Mononuclear cell (primary cell): ENCODE measurements around the gene SREK1. TPM values are rescaled to one million over a fixed set of nuclear protein-coding genes. Genes with fewer than 3 reads are reported as not detected.

Source experiments
- H3K27me3 ChIP-seq: 2 replicates; pipeline ENCODE4 v1.6.0; 2011; ENCODE audit warnings: low read length, control low read depth; ENCODE audit not compliant: insufficient read depth
- H3K4me1 ChIP-seq: 2 replicates; pipeline ENCODE4 v1.5.1; 2011; ENCODE audit warnings: mild to moderate bottlenecking, low read length, control low read depth; ENCODE audit not compliant: insufficient read depth
- H3K4me3 ChIP-seq: 2 replicates; pipeline ENCODE4 v1.5.1; 2011; ENCODE audit warnings: mild to moderate bottlenecking, low read length, moderate library complexity
- H3K9me3 ChIP-seq: 2 replicates; pipeline ENCODE4 v1.5.1; 2011; ENCODE audit warnings: low read depth, mild to moderate bottlenecking, control low read depth, low read length
- total RNA-seq: library from RNA; depleted of rRNA; stranded (reverse); fragments of >200 nt; gene quantifications from one replicate; pipeline ENCODE4 v1.2.3, GENCODE V29; 2012

SREK1 gene
- total RNA-seq, 1 donor = 325 TPM

DNA sequence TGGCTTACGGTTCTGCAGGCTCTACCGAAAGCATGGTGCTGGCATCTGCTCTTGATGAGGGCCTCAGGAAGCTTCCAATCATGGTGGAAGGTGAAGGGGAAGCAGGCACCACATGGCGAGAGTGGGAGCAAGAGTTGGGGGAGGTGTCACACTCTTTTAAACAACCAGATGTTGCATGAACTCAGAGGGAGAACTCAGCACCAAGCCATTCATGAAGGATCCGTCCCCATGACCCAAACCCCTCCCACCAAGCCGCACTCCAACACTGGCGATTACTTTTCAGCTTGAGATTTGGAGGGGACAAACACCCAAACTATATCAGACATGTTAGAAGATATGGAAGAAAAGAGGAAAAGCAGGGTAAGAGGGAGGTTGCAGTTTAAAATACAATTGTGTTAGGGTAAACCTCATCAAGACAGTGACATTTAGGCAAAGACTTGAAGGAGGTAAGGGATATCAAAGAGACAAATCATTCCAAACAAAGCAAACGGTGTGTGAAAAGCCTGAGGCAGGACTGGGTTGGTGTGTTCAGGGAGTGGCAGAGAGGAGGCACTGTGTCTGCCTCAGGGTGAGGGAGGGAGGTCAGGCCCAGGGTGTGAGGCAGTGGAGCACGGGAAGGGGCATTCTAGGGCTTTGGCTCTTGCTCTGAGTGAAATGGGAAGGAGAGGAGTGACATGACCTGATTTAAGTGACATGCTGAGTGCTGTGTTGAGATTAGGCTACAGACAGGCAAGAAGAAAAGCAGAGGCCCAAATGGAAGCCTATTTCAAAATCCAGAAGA is 80.9 kb downstream of the SREK1 start:
- no peak overlapping the region for H3K4me3 ChIP-seq
- H3K4me1 ChIP-seq = no peaks in the 10 kb centered on the region
- H3K27me3 ChIP-seq = no peaks in the 10 kb centered on the region
- H3K9me3 ChIP-seq = no peaks in the 10 kb centered on the region

DNA sequence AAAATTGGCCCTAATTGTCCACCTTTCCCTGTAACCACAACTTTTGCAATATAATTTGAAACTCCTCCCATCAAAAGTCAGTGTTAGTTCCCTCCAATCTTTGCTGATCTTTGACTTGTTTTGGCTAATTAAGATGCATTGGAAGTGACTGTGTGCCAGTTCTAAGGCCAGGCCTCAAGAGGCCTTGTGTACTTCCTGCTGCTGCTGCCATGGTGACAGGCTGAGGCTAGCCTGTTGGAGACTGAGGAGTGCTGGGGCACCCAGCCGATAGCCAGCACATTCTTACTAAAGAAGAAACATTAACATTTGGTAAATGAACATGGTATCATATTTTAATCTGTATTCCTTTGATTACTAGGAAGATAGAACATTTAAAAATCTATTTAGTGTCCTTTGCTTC is 86.5 kb downstream of the SREK1 start:
- Histone ChIP-seq H3K4me1 (no peaks in the 10 kb centered on the region), H3K27me3 (no peaks in the 10 kb centered on the region), H3K9me3 (no peaks in the 10 kb centered on the region), H3K4me3 (no peak overlapping the region)

GRCh38 chr5:66231508-66231907 is 87.4 kb downstream of the SREK1 start:
- no peak overlapping the region for H3K4me3 ChIP-seq
- no peaks in the 10 kb centered on the region for H3K27me3 ChIP-seq
- H3K4me1 ChIP-seq = no peaks in the 10 kb centered on the region
- no peaks in the 10 kb centered on the region for H3K9me3 ChIP-seq

DNA sequence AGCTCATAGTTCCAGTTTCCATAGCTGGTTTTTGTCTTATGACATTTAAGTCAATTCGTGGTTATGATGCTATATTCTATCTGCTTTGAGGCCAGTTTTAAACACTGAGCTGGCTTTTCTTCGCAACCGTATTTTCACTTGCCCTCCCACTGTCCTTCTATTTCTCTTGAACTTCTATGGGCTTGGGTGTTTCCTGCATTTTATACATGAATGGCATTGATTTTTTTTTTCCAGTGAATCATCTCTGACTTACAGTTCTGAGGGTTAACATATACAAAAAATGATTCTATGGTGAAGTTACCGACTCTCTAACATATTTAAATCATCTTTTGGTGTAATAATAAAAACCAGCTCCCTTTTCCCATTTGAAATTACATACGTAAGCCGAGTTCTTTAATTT is 88.2 kb downstream of the SREK1 start:
- H3K4me1 ChIP-seq = no peaks in the 10 kb centered on the region
- H3K4me3 ChIP-seq = no peak overlapping the region
- no peaks in the 10 kb centered on the region for H3K27me3 ChIP-seq
- H3K9me3 ChIP-seq = no peaks in the 10 kb centered on the region

DNA sequence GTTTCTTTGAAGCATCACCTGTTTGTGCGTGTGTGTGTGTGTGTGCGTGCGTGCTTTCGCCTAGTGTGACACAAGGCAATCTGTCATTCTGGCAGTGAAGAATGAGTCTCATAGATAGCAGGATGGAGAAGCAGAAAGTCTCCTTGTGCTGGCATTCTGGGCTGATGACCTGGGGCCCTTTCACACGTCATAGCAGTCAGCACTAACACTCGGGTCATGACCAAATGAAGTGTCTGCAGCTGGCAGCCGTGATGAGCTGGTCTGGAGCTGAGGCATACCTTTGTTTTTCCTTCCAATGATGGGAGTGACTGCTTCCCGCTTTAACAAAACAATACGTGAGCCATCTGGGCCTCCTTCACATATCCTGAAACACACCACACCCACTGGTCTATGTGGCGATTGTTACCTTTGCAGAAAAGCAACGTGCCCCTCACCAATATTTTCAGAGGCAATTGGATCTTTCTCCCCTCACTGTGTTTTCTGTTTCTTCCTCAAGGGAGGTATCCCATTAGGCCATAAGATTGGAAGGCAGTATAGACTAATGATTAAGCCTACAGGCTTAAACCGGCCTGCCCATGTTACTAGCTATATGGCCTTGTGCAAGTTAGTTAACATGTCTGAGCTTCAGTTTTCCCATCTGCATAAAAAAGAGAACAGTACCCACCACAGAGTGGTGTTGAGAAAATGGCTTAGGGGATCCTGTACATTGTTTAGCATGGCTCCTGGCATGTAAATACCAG is 88.8 kb downstream of the SREK1 start:
- Histone ChIP-seq H3K9me3 (no peaks in the 10 kb centered on the region), H3K27me3 (no peaks in the 10 kb centered on the region), H3K4me1 (no peaks in the 10 kb centered on the region), H3K4me3 (no peak overlapping the region)

Other genes starting within 250 kb of the SREK1 start
- 146 TPM for gene ERBIN, start 217.7 kb upstream of the SREK1 start, total RNA-seq